ENCODE measurements around the gene PRPSAP1.
"Not testable (repeated sequence)": the region's sequence is repeated elsewhere in the genome, so short reads cannot be mapped to it uniquely, and the experiment has no call there.

PRPSAP1 gene

GRCh38 chr17:76382803-76383545, 29.3 kb upstream of the PRPSAP1 start:
- no peak for DNase-seq

GRCh38 chr17:76382351-76382802, 28.7 kb upstream of the PRPSAP1 start:
- no peak for DNase-seq

- DNase-seq = no peak
These were observed 28.1 kb upstream of the PRPSAP1 start for GRCh38 chr17:76381633-76382350.

- no peak for DNase-seq
These were observed 26.1 kb upstream of the PRPSAP1 start for GRCh38 chr17:76379646-76380376.

- DNase-seq = no peak
These were observed 25.5 kb upstream of the PRPSAP1 start for GRCh38 chr17:76379275-76379641.

GRCh38 chr17:76378548-76379274, 25.0 kb upstream of the PRPSAP1 start:
- DNase-seq = no peak

GRCh38 chr17:76376318-76377133, 22.8 kb upstream of the PRPSAP1 start:
- no peak for DNase-seq

GRCh38 chr17:76371656-76372628, 18.2 kb upstream of the PRPSAP1 start:
- no peak for DNase-seq

- no peak for DNase-seq
These were observed 16.7 kb upstream of the PRPSAP1 start for GRCh38 chr17:76370261-76370993.

GRCh38 chr17:76369804-76370203, 16.1 kb upstream of the PRPSAP1 start:
- no peak for DNase-seq

- DNase-seq = no peak
These were observed 15.7 kb upstream of the PRPSAP1 start for GRCh38 chr17:76369379-76369778.

- no peak for DNase-seq
These were observed 14.8 kb upstream of the PRPSAP1 start for GRCh38 chr17:76368545-76368944.

GRCh38 chr17:76367642-76368041, 13.9 kb upstream of the PRPSAP1 start:
- no peak for DNase-seq

- DNase-seq = no peak
These were observed 12.5 kb upstream of the PRPSAP1 start for GRCh38 chr17:76366247-76366646.

- DNase-seq = no peak
These were observed 11.7 kb upstream of the PRPSAP1 start for GRCh38 chr17:76365256-76365903.

- no peak for DNase-seq
These were observed 9.6 kb upstream of the PRPSAP1 start for GRCh38 chr17:76363107-76363842.

- no peak for DNase-seq
These were observed 6.7 kb upstream of the PRPSAP1 start for GRCh38 chr17:76360461-76360860.

GRCh38 chr17:76359776-76360175, 6.1 kb upstream of the PRPSAP1 start:
- DNase-seq = not testable (repeated sequence)

- no peak for DNase-seq
These were observed 5.7 kb upstream of the PRPSAP1 start for GRCh38 chr17:76359375-76359774.
